GM06990 (cell line): ENCODE results near the gene BACH2.

Experiments used
- DNase-seq: peaks from one replicate; pipeline ENCODE4 v3.0.0-alpha.2; 2011; ENCODE audit not compliant: insufficient read length; ENCODE audit errors: extremely low read depth
- H3K27me3 ChIP-seq: replicated peaks from 2 replicates; pipeline ENCODE4 v1.6.0; 2011; ENCODE audit warnings: low read length; ENCODE audit not compliant: control insufficient read depth, insufficient read depth
- H3K36me3 ChIP-seq: 2 replicates; pipeline ENCODE4 v1.5.1; 2011; ENCODE audit warnings: low read length; ENCODE audit not compliant: control insufficient read depth, insufficient read depth
- H3K4me3 ChIP-seq: replicated peaks from 2 replicates; pipeline ENCODE4 v1.5.1; 2011; ENCODE audit warnings: low read depth, mild to moderate bottlenecking, control low read depth, low read length
- CTCF ChIP-seq: IDR thresholded peaks from 2 replicates; pipeline ENCODE4 v1.5.1; 2011; ENCODE audit warnings: low read length, control low read depth, mild to moderate bottlenecking, inconsistent platforms; ENCODE audit not compliant: insufficient read depth, poor library complexity, severe bottlenecking

BACH2 gene

GRCh38 chr6:90003941-90004340 is 292.7 kb downstream of the BACH2 start:
- no peak for TF ChIP-seq CTCF
- Histone ChIP-seq H3K4me3 (no peak overlapping the region), H3K27me3 (no peaks in the 10 kb centered on the region), H3K36me3 (no peaks in the 10 kb centered on the region)
- DNase-seq, result no peak

GRCh38 chr6:90003069-90003795 is 293.4 kb downstream of the BACH2 start:
- DNase-seq, result no peak
- Histone ChIP-seq H3K36me3 (no peaks in the 10 kb centered on the region), H3K4me3 (no peak overlapping the region), H3K27me3 (no peaks in the 10 kb centered on the region)
- TF ChIP-seq CTCF, result no peak

- Histone ChIP-seq H3K36me3 (no peaks in the 10 kb centered on the region), H3K27me3 (no peaks in the 10 kb centered on the region), H3K4me3 (no peak overlapping the region)
- no peak for TF ChIP-seq CTCF
- no peak for DNase-seq
Measured at GRCh38 chr6:90000864-90001731, 295.5 kb downstream of the BACH2 start.

GRCh38 chr6:89999945-90000825 is 296.5 kb downstream of the BACH2 start:
- Histone ChIP-seq H3K4me3 (no peak overlapping the region), H3K36me3 (no peaks in the 10 kb centered on the region), H3K27me3 (no peaks in the 10 kb centered on the region)
- DNase-seq, result no peak
- no peak for TF ChIP-seq CTCF

- no peak for TF ChIP-seq CTCF
- Histone ChIP-seq H3K4me3 (no peak overlapping the region), H3K36me3 (no peaks in the 10 kb centered on the region), H3K27me3 (no peaks in the 10 kb centered on the region)
- DNase-seq, result no peak
Measured at GRCh38 chr6:89999154-89999553, 297.5 kb downstream of the BACH2 start.
